Spleen (tissue), 11 donors: ENCODE measurements around the gene MOB3A. TPM values are rescaled to one million over a fixed set of nuclear protein-coding genes. Genes with fewer than 3 reads are reported as not detected.
A peak's percentile ranks its signal among the peaks of the same experiment; 100 is the strongest.

Source experiments
- DNase-seq: peaks from one replicate; pipeline ENCODE4 v3.0.0-alpha.2; 2020
- H3K27ac ChIP-seq, 8 donors: fragments of 200-600 bp; sonication (generic) in 7 of 8; 1 replicate in 4 of 8; 2 replicates in 4 of 8; pipeline versions ENCODE4 v1.5.0 to v1.8.0; 2016 to 2021; ENCODE audit warnings: inconsistent platforms in 4 of 8, mild to moderate bottlenecking in 4 of 8, moderate library complexity in 1 of 8
- H3K27me3 ChIP-seq, 7 donors: fragments of 200-600 bp; sonication (generic) in 6 of 7; replicated peaks in 1 of 7; 1 replicate in 4 of 7; 2 replicates in 3 of 7; pipeline versions ENCODE4 v1.5.0 to v1.8.0; 2016 to 2021; ENCODE audit warnings: inconsistent platforms in 3 of 7, mild to moderate bottlenecking in 1 of 7
- H3K36me3 ChIP-seq, 6 donors: fragments of 200-600 bp; sonication (generic) in 5 of 6; 1 replicate in 4 of 6; 2 replicates in 2 of 6; pipeline versions ENCODE4 v1.5.0 to v1.8.0; 2016 to 2021; ENCODE audit warnings: inconsistent platforms in 2 of 6
- H3K4me1 ChIP-seq, 6 donors: fragments of 200-600 bp; sonication (generic) in 5 of 6; 1 replicate in 3 of 6; 2 replicates in 3 of 6; pipeline versions ENCODE4 v1.5.0 to v1.8.0; 2016 to 2021; ENCODE audit warnings: inconsistent platforms in 3 of 6
- H3K4me3 ChIP-seq, 8 donors: fragments of 200-600 bp; sonication (generic) in 7 of 8; 1 replicate in 4 of 8; 2 replicates in 4 of 8; pipeline versions ENCODE4 v1.5.0 to v1.8.0; 2016 to 2021; ENCODE audit warnings: inconsistent platforms in 4 of 8, mild to moderate bottlenecking in 4 of 8, moderate library complexity in 2 of 8
- H3K9me3 ChIP-seq, 8 donors: fragments of 200-600 bp; sonication (generic) in 7 of 8; 1 replicate in 4 of 8; 2 replicates in 4 of 8; pipeline versions ENCODE4 v1.5.0 to v1.8.0; 2016 to 2021; ENCODE audit warnings: inconsistent platforms in 4 of 8
- POLR2A ChIP-seq, 3 donors: fragments of 450-650 bp; IDR thresholded peaks; one replicate each; pipeline ENCODE4 v1.5.1; 2017; ENCODE audit warnings: antibody characterized with exemption in 3 of 3, mild to moderate bottlenecking in 1 of 3
- POLR2AphosphoS5 ChIP-seq, 3 donors: sonication (generic); formaldehyde crosslinking; IDR thresholded peaks; one replicate each; pipeline ENCODE4 v1.5.1; 2017; ENCODE audit warnings: antibody characterized with exemption in 3 of 3
- WGBS, 5 donors: extraction: QIAGEN DNeasy Blood & Tissue Kit in 3 of 5; methylation state at CpG; one replicate each; pipeline versions ENCODE4 v1.1.5 to v1.1.7; 2013 to 2018; 5-methylcytosine and 5-hydroxymethylcytosine counted together
- intact Hi-C: fragments of 100-400 bp; cut with DNase I; formaldehyde crosslinking; loops from one replicate; pipeline ENCODE4 v1.15.0; 2023; ENCODE audit warnings: low total_unique reads
- polyA plus RNA-seq, 3 donors: library from polyadenylated mRNA; stranded (reverse); fragments of 200-250 nt; gene quantifications; one replicate each; pipeline ENCODE4 v1.2.1, GENCODE V29; 2013
- total RNA-seq, 7 donors: library from RNA; depleted of rRNA in 3 of 7; stranded (reverse); fragments of >200 nt in 3 of 7; fragmentation: NEBNext Ultra II Directional in 4 of 7; extraction: Animal tissue kit (Norgen Biotek cat#: 25700) in 4 of 7; gene quantifications; one replicate each; pipeline versions ENCODE4 v1.1.0 to v1.2.1, GENCODE V29; 2016 to 2021
- TF ChIP-seq, protein P1 (sequence below), 11 experiments: fragments of 200-600 bp in 7 of 11; fragments of 450-650 bp in 4 of 11; sonication (generic) in 4 of 11; IDR thresholded peaks in 8 of 11; conservative IDR thresholded peaks in 3 of 11; 1 replicate in 7 of 11; 2 replicates in 4 of 11; pipeline versions ENCODE4 v1.4.0 to v1.8.0; 2016 to 2021; ENCODE audit warnings: antibody characterized with exemption in 11 of 11, inconsistent platforms in 4 of 11, mild to moderate bottlenecking in 1 of 11
- donor health status: healthy with polysubstance abuse.
- donor health status: DM: no; HTN: no; CAD: no; lungs with moderate emphysema.
- donor health status: DM: no; HTN: no; CAD: no.
- donor health status: Bipolar disorder and iron deficiency.
- donor health status: healthy.
- donor health status: DM: no; HTN: no; CAD: no.
- donor health status: DM: yes; HTN: yes; CAD: no.

MOB3A gene
- total and polyA plus RNA-seq, 10 donors: 24.2 to 161 (median 103) TPM

DNA sequence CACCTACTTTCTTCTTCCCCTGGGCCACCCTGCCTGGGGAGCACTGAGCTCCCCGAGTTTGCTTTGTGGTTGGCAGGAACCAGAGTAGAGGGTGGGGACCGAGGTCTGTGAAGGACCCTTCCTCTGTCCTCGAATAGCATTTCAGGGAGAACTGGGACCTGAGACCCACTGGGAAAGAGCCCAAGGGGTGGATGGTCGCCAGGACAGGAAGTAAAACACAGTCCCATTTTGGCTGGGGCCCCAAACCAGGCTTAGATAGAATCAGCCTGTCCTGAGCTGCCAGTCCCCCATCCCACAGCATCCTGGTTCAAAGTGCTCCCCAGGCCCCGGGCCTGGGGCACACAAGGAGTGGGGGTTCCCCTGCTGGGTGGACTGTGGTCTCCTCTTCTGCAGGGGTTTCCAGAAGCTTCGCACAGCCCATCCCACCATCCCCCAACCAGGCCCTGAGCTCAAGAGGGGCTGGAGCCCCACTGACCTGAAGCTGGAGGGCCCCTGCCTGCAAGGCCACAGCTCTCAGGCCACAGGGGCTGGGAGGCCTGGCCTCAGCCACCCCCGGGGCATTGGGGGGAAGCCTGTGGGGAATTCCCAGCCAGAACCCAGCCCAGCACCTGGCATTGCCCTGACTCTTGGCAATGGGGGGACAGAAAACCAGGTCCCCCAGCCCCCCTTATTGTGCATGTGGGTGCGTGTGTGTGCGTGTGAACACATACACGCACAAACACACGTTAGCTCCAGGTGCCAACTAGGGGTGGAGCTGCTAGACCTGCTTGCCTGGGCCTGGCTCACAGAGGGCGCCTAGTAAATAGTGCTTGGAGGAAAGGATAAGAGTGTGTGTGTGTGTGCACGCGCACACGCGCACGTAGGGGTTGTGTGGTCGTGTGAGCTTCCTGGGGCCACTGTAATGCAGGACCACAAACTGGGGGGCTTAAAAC lies 44.1 kb downstream of the MOB3A start:
- Histone ChIP-seq H3K36me3 (peaks cover 0 to 26% (median 8%) of the 10 kb centered on the region in 6 donors), H3K4me1 (peaks cover 69 to 90% (median 84%) of the 10 kb centered on the region in 6 donors), H3K4me3 (peak overlapping the region in 5 of 8 donors; percentile 77 to 99 (median 96)), H3K27me3 (no peaks in the 10 kb centered on the region), H3K27ac (peak overlapping the region; percentile 93 to 100 (median 98)), H3K9me3 (no peaks in the 10 kb centered on the region)
- WGBS, 5 donors: 28 to 38% (median 32%) methylated on average over 16 to 18 of the region's 18 CpGs
- intact Hi-C loops: no loop called here
- no peak for TF ChIP-seq POLR2A (IDR thresholded peaks at IDR 0.05)
- no peak for TF ChIP-seq POLR2AphosphoS5 (IDR thresholded peaks at IDR 0.05)
- TF ChIP-seq, protein P1, sequence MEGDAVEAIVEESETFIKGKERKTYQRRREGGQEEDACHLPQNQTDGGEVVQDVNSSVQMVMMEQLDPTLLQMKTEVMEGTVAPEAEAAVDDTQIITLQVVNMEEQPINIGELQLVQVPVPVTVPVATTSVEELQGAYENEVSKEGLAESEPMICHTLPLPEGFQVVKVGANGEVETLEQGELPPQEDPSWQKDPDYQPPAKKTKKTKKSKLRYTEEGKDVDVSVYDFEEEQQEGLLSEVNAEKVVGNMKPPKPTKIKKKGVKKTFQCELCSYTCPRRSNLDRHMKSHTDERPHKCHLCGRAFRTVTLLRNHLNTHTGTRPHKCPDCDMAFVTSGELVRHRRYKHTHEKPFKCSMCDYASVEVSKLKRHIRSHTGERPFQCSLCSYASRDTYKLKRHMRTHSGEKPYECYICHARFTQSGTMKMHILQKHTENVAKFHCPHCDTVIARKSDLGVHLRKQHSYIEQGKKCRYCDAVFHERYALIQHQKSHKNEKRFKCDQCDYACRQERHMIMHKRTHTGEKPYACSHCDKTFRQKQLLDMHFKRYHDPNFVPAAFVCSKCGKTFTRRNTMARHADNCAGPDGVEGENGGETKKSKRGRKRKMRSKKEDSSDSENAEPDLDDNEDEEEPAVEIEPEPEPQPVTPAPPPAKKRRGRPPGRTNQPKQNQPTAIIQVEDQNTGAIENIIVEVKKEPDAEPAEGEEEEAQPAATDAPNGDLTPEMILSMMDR (IDR thresholded peaks at IDR 0.05 in 8 of 11, conservative IDR thresholded peaks at IDR 0.05 in 3 of 11): no peak
- peak; percentile 85 for DNase-seq

- Histone ChIP-seq H3K36me3 (peaks cover 0 to 35% (median 17%) of the 10 kb centered on the region in 6 donors), H3K9me3 (no peaks in the 10 kb centered on the region), H3K4me3 (peak within 1 kb of the TSS; percentile 77 to 99 (median 94)), H3K4me1 (peaks cover 72 to 90% (median 86%) of the 10 kb centered on the region in 6 donors), H3K27me3 (no peaks in the 10 kb centered on the region), H3K27ac (peak within 1 kb of the TSS; percentile 93 to 100 (median 98))
- 2 to 8% (median 3%) methylated on average over 22 to 93 of the region's 93 CpGs for WGBS, 5 donors
- TF ChIP-seq POLR2A (IDR thresholded peaks at IDR 0.05) (peak in 2 of 3 donors; percentile 95 to 100), POLR2AphosphoS5 (IDR thresholded peaks at IDR 0.05) (peak; percentile 99 to 100 (median 100))
- TF ChIP-seq, protein P1 (IDR thresholded peaks at IDR 0.05 in 8 of 11, conservative IDR thresholded peaks at IDR 0.05 in 3 of 11): peak; percentile 51 to 91 (median 73)
- peak; percentile 99 for DNase-seq
- intact Hi-C loops: no loop called here
Observed at GRCh38 chr19:2050991-2051772, 44.9 kb downstream of the MOB3A start, which contains the start of gene MKNK2. TSS of gene MKNK2 (minus strand) at chr19:2051244. CDS start at chr19:2050851, 393 bp downstream.

- intact Hi-C loops: no loop called here
- DNase-seq: no peak
- Histone ChIP-seq H3K27ac (peak overlapping the region; percentile 55 to 100 (median 98)), H3K4me1 (peaks cover 73 to 90% (median 86%) of the 10 kb centered on the region in 6 donors), H3K9me3 (no peaks in the 10 kb centered on the region), H3K27me3 (no peaks in the 10 kb centered on the region), H3K36me3 (peaks cover 0 to 42% (median 24%) of the 10 kb centered on the region in 6 donors), H3K4me3 (peak overlapping the region; percentile 77 to 99 (median 94))
- WGBS, 5 donors: 0 to 3% (median 1%) methylated on average over 13 to 49 of the region's 49 CpGs
- TF ChIP-seq, protein P1 (IDR thresholded peaks at IDR 0.05 in 8 of 11, conservative IDR thresholded peaks at IDR 0.05 in 3 of 11): no peak
- no peak for TF ChIP-seq POLR2AphosphoS5 (IDR thresholded peaks at IDR 0.05)
- TF ChIP-seq POLR2A (IDR thresholded peaks at IDR 0.05): no peak
Observed at GRCh38 chr19:2050349-2050990, 45.7 kb downstream of the MOB3A start.
